Fibroblast of lung (primary cell): ENCODE results near the gene CASKIN1.

ENCODE experiments used
- EZH2 ChIP-seq: IDR thresholded peaks from 2 replicates; pipeline ENCODE4 v1.5.1; 2012; ENCODE audit warnings: low read length, control low read depth, mild to moderate bottlenecking; ENCODE audit errors: missing control alignments
- TF ChIP-seq, protein P1 (sequence below), 2 donors: IDR thresholded peaks in 1 of 2; conservative IDR thresholded peaks in 1 of 2; 1 replicate in 1 of 2; 2 replicates in 1 of 2; pipeline ENCODE4 v1.5.1; 2011 to 2012; ENCODE audit warnings: low read length in 2 of 2, control low read depth in 1 of 2, inconsistent platforms in 1 of 2, low read depth in 1 of 2, mild to moderate bottlenecking in 1 of 2

DNA sequence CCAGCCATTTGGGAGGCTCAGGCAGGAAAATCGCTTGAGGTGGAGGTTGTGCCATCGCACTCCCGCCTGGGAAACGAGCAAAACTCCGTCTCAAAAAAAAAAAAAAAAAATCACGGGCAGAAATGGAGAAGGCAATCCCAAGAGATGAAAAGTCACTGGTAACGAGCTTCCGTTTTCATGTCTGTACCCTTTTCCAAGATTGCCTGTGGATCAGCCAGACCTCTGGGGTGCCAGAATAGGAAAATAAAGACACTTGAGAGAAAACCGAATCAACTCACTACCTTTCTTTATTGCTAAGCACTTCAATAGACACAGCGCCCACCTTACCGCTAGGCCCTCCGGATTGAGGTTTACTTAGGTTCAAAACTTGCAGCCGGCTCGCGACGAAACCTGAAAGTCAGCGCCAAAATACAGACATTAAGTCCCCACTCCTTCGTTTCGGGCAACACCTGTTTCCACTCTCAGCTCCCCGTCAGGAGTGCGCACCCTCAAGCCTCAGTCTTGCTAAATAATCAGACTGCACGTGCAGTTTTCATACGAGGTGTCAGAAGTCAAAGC lies 41.8 kb downstream of the CASKIN1 start:
- TF ChIP-seq, protein P1, sequence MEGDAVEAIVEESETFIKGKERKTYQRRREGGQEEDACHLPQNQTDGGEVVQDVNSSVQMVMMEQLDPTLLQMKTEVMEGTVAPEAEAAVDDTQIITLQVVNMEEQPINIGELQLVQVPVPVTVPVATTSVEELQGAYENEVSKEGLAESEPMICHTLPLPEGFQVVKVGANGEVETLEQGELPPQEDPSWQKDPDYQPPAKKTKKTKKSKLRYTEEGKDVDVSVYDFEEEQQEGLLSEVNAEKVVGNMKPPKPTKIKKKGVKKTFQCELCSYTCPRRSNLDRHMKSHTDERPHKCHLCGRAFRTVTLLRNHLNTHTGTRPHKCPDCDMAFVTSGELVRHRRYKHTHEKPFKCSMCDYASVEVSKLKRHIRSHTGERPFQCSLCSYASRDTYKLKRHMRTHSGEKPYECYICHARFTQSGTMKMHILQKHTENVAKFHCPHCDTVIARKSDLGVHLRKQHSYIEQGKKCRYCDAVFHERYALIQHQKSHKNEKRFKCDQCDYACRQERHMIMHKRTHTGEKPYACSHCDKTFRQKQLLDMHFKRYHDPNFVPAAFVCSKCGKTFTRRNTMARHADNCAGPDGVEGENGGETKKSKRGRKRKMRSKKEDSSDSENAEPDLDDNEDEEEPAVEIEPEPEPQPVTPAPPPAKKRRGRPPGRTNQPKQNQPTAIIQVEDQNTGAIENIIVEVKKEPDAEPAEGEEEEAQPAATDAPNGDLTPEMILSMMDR (conservative IDR thresholded peaks at IDR 0.05 in 1 of 2, IDR thresholded peaks at IDR 0.05 in 1 of 2; ENCODE audit: low read depth in 1 of 2, low read length in 2 of 2): no peak
- TF ChIP-seq EZH2: no peak
